Measurements from ENCODE around the gene GOLGA8H.
"Not testable (repeated sequence)": the region's sequence is repeated elsewhere in the genome, so short reads cannot be mapped to it uniquely, and the experiment has no call there.

GOLGA8H gene, protein sequence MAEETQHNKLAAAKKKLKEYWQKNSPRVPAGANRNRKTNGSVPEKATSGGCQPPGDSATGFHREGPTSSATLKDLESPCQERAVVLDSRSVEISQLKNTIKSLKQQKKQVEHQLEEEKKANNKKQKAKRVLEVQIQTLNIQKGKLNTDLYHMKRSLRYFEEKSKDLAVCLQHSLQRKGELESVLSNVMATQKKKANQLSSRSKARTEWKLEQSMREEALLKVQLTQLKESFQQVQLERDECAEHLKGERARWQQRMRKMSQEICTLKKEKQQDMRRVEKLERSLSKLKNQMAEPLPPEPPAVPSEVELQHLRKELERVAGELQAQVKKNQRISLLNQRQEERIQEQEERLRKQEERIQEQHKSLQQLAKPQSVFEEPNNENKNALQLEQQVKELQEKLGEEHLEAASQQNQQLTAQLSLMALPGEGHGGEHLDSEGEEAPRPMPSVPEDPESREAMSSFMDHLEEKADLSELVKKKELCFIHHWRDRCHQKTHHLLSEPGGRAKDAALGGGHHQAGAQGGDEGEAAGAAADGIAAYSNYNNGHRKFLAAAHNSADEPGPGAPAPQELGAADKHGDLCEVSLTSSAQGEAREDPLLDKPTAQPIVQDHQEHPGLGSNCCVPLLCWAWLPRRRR

DNA sequence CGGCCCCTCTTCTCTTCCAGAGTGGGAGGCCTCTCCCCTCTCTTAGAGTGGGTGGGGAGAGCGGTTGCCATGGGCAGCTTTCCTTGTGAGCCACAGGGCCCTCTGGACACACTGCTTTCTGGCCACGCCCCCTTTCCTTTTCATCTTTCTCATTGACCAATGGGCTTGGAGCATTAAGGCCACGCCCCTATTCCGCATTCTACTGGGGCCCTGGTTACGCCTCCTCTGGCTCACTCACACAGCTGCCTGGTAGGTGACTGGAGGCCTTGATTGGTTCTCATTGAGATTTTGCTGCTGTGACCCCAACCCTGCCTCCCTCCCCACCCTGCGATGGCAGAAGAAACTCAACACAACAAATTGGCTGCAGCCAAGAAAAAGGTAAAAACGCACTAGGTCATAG is at the start of gene GOLGA8H:
GOLGA8H (plus strand) TSS at position 233 of the 400 bp plus-strand sequence; CDS start at position 331, 98 bp downstream.
- not testable (repeated sequence) for DNase-seq

DNA sequence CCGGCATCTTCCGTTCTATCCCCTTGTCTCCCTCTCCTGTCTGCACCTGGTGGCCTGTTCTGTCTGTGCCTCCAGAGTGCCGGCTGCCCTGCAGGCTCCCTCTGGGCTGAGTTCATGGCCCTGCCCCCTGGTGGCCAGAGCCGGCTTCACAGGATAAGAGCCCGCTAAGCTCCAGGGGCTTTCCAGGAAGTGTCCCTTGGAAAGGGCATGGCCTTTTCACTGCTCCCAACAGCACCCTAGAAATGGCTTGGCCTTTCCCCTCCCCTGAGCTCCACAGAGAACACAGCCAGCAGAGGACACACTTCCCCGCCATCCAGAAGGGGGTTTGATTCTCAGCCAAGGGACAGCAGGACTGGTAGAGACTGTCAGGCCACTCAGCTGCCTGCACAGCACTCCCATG is 36.9 kb upstream of the GOLGA8H start:
- DNase-seq = not testable (repeated sequence)

DNA sequence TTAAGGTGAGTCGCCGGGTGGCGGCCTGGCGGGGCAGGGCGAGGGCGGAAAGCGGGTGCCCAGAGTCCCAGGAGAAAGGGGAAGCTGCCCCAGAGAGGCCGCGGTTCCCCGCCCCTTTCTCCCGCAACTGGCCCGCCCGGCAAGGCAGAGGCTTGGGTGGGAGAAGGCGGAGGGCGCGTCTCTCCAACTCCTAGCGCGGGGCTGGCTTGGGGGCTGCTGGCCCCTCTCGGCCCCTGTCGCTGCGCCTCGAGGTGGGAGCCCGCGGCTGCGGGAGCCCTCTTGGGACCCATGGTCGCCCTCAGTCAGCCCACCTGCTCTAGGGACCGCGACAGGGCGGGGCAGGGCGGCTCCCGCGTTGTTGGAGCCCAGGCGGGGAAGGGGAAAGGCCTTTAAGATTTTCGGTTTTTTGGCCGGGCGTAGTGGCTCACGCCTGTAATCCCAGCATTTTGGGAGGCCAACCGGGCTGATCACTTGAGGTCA is 30.8 kb upstream of the GOLGA8H start:
- not testable (repeated sequence) for DNase-seq

DNA sequence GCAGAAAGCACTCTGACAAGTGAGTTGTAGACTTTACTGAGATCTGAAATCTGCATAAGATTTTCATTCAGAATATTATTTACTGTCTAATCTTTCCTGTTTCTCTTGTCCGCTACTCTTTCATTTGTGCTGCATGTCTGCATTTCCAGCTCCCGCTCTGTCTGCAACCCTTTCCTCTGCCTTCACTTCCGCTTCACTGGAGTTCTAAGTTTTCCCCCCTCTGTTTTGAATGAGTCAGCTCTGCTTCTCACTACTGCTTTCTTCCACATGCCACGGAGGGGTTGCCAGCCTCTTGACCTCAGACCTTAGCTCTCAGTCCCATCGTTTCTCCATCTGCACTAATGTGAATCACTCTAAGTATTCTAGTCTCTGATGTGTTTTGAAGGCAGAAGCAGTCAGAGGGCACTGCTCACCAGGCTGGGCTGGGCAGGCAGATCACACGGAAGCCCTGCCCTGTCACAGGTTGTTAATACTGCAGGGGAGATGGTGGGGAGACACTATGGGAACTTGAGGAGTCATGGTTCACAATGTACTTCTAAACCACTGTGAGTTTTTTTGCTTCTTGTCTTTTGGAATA is 24.3 kb upstream of the GOLGA8H start:
- not testable (repeated sequence) for DNase-seq

DNA sequence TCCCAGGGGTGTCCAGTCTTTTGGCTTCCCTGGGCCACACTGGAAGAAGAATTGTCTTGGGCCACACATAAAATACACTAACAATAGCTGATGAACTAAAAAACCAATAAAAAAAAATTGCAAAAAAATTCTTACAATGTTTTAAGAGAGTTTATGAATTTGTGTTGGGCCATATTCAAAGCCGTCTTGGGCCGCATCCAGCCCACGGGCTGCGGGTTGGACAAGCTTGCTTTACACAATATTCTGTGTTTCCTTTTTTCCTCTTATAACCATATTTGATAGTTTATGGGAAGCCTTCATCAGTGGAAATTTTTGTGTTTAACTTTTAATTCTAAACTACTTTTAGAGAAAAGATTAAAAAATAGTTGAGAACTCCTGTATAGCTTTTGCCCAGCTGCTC is 23.1 kb upstream of the GOLGA8H start:
- DNase-seq = not testable (repeated sequence)

DNA sequence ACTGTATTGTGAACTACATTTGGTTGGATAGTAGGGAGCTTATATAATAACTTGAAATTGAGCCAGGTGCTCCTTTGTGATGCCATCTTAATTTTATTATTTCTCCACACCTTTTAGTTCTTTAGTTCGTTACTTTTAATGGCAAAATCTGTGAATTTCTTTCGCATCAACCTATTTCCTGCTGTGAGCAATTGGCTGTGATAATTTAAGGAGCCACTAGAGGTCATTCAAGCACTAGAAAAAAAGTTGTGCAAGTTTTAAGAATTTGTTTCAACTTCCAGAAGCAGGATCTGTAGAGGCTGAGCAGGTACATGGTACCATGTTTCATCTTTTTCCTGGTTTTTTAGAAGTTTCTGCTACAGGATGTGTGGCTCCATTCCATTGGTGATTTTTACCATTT is 4.9 kb upstream of the GOLGA8H start:
- not testable (repeated sequence) for DNase-seq

DNA sequence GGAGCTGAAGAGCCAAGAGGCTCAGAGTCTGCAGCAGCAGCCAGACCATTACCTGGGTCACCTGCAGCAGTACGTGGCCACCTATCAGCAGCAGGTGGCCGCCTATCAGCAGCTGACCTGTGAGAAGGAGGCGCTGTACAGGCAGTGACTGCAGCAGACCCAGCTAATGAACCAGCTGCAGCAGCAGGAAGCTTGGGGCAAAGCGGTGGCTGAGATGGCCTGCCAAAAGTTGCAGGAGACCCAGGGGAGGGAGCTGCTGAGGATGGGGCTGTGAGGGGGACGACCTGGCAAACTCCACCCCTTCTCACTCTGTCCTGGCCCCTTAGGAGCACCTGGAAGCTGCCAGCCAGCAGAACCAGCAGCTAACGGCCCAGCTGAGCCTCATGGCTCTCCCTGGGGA is 8.4 kb downstream of the GOLGA8H start:
- DNase-seq = not testable (repeated sequence)

DNA sequence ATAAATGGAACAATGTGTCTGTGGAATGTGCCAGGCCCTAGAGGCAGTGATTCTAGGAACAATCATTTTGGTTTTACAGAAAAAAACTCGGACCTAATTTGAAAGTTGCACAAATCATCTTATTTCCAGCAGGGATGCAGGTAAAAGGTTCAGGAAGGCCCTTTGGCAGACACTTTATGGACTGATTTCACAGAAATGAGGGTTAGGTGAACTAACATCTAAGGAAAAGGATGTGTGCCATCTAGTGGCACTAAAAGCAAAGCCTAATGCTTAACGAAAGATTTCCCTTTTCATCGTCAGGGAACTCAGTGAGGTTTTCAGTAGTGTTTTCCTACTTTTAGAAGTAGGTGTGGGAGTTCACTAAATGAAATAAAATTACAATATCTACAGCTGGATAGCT is 17.5 kb downstream of the GOLGA8H start:
- DNase-seq = peak; percentile 30

DNA sequence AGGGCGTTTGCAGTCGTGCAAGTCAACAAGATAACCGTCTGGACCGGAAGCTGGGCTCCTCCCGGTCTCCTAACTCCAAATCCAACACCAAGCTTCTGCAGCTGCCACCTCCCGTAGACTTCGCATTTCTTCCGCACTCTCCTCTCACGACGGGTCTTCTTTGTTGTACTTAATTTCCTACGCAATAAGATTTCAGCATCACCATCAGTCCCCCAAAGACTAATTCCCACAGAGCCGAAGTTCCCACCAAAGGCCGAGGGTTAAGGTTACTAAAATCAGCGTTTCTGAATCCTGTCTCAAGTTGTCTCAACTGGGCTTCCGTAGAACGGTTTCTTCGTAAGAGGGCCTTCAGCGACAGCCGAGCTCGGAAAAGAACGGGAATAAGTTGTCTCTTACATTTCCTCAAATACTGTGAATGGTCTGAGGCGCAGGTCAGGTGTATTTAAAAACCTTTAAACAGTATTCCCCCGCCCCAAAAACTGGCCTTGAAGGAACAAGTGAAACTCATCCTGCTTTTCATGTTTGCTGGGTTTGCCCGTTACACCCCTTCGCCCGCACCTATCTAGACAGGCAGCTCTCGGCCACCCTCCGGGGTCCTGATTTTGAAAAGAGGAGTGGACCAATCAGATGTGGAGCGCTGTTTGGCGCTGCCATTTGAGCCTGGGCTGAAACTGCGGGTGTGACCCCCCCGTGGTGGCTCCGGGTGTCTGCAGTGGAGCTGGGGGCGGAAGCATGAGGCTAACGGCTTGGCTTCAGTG is 21.8 kb downstream of the GOLGA8H start, which contains the start of gene ARHGAP11B:
ARHGAP11B (plus strand) TSS at position 693 of the 758 bp plus-strand sequence.
- peak; percentile 100 for DNase-seq

DNA sequence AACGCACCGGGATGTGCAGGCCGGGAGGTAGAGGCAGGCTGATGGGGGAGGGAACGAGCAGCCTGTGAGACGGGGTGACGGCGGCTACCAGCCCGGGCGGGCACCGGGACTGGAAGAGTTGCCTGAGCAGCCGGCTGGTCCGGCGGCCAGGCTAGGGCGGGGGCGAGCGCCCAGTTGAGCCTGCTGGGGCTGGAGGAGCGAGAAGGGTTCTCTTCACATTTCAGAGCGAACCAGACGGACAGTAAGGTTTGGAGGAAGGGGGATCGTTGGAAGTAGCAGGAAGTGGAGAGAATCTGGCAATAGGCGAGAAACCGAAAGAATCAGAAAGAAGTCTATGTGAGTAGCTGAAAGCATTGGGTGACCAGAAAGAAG is 22.4 kb downstream of the GOLGA8H start:
- DNase-seq = peak; percentile 67

DNA sequence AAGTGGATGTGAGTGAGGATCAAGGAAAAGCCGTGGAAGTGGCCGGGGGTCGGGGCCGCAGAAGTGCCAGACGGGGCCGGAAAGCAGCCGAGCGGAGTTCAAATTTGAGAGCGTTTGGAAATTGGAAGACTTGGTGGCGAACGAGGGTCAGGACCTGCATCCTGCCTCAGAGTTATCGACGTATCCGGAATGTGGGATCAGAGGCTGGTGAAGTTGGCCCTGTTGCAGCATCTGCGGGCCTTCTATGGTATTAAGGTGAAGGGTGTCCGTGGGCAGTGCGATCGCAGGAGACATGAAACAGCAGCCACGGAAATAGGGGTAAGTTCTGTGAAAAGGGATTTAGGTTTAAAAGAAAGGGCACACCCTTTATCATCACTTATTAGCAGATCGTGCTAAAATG is 22.8 kb downstream of the GOLGA8H start:
- peak; percentile 17 for DNase-seq

DNA sequence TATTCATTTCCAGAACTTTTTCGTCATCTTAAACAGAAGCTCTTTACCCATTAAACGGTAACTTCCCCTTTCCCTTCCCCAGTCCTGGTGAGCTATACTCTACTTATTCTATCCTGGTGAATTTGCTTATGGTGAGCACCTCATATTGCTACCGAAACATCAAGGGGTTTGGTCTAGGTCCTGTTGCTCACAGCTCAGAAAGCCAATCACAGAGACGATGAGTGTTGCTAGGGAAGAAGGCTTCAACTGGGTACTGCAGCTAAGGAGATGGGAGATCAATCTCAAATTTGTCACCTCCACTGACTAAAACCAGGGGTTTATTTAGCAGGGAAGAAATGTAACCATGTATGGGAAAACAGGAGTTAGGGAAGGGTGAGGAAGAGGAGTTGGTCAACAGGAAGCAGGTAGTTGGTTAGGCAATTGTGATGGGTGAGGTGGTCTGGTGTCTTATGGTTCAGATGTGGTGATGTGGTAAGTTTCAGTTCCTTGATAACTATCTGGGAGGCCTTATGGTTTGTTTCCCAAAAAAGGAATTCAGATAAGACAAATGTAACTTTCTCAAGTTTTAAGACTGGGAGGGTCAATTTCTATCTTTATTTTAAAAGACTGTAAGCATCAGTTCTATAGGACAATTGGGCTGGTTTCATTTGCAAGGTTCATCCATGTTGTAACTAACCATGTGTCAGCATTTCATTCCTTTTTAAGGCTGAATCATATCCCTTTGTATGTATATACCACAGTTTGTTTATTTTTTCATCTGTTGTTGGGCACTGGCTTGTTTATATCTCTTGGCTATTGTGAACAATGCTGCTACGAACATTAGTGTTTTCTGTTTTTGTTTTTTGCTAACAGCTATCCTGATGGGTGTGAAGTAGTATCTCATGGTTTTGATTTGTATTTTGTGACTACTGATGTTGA is 46.4 kb downstream of the GOLGA8H start:
- no peak for DNase-seq

DNA sequence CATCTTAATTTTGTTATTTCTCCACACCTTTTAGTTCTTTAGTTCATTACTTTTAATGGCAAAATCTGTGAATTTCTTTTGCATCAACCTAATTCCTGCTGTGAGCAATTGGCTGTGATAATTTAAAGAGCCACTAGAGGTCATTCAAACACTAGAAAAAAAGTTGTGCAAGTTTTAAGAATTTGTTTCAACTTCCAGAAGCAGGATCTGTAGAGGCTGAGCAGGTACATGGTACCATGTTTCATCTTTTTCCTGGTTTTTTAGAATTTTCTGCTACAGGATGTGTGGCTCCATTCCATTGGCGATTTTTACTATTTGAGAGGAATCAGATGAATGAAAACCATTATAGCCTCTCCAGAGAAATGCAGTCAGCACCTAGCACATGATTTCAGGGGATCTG is 57.3 kb downstream of the GOLGA8H start:
- DNase-seq = not testable (repeated sequence)

Measured in retina (tissue), 1 donor.